ENCODE results near the gene HDDC2.

DNA sequence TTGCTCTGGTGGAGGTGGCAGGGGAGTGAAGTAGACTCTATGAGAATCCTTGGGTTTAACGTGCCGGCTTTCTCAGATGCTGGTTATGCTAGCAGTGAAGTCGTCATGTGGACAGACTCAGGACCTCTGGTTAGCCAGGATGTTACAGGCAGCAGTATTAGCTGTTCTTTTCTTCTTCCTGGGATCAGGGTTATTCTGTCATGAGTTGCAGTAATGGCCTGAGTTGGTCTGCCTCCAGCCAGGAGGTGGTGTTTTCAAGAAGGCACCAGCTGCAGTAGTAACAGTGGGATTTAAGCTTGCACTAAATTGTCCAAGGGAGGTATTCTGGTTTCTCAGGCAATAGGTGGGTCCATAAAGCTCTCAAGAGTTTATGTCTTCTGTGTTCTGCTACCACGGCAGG lies 56.7 kb downstream of the HDDC2 start:
- no peak for TF ChIP-seq EZH2 (IDR thresholded peaks at IDR 0.05; ENCODE audit: low read depth)
- TF ChIP-seq CTCF (conservative IDR thresholded peaks at IDR 0.05) = no peak

Data from PC-9 (cell line).